HG03521 (cell line): ENCODE data around the gene RUNX3.

Experiments
- ATAC-seq: cut with Tn5 transposase; IDR thresholded peaks from one replicate; pipeline ENCODE4 v1.9.1; 2021; ENCODE audit warnings: mild to moderate bottlenecking, moderate library complexity; ENCODE audit not compliant: unreplicated experiment

RUNX3 gene

DNA sequence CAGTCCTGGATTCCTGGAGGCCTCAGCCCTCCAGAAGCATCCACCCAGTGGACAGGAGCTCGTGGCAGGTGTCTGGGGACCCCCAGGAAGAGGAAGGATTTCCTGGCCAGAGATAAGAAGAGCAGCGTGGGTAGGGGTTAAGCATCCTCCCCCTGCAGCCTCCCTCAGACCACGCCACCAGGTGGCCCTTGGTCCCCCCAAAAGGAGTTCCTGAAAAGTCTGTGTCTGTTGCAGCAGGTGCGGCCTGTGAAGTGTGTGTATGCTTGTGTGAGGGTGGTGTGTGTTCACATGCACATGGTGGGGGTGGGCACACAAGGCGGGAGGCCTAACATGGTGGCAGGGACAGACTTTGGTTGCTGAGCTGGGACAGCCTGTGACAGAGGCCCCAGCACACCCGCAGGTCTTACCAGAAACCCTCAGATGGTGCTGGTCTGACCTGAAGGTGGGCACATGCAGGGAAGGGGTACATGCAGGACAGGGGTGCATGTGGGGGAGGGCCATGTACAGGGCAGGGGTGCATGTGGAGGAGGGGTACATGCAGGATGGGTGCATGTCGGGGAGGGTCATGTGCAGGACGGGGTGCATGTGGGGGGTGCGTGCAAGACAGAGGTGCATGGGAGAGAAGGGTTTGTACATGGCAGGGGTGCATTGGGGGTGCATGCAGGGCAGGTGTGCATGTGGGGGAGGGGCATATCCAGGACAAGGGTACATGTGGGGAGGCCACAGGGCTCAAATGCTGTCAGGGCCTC is 18.2 kb upstream of the RUNX3 start:
- ATAC-seq: no peak

- ATAC-seq: peak; percentile 70
Measured at GRCh38 chr1:24946861-24947658, 17.0 kb upstream of the RUNX3 start.

DNA sequence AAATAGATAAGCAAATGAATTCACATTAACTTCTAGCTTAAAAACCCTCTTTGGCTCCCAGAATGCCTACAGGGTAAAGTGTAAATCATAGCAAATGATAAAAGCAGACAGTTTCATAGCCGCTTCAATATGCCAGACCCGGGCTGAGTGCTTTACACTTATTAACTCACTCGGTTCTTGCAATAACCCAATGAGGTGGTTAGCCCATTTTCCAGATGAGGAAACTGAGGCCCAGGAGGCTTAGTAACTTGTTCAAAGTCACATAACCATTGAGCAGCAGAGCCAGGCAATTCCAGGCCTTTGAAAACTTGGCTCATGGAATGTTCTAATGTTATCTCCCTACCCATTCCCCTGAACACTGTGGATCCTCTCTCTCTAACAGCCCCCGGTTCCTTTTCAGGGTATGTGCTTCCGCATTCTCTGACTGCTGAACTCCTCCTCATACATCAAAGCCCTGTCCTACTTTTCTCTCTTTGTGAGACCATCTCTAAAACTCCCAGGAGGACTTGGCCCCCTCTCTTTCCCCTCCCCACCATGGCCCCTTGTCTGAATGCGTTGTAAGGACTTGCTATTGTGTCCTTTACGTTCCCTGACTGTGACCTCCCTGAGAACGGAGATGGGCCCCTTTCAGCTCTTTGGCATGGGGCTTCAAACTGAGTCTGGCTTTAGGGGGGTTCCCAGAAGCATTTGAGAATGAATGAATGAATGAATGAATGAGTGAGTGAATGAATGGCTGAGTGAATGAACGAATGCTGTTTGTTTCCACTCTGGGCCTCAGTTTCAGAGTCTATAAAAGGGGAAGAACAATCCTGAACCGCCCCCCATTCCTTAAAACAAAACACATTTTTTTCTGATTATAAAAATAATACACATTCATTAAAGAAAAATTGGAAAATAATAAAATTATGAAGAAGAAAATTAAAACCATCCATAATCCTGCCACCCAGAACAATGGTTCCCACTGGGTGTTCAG is 15.6 kb upstream of the RUNX3 start:
- ATAC-seq: no peak

DNA sequence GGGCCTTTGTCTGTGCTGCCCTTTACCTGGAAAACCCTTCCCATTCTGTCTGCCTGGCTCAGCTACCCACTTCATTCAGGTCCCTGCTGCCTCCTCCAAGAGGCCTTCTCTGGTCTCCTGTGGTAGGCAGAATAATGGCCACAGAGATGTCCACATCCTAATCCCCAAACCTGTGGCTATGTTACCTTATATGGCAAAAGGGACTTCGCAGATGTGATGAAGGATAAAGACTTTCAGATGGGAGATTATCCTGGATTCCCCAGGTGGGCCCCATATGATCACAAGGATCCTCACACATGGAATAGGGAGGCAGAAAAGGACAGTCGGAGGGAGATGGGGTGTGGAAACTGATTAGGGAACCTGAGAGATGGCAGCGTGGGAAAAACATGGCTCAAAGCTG is 14.2 kb upstream of the RUNX3 start:
- no peak for ATAC-seq

DNA sequence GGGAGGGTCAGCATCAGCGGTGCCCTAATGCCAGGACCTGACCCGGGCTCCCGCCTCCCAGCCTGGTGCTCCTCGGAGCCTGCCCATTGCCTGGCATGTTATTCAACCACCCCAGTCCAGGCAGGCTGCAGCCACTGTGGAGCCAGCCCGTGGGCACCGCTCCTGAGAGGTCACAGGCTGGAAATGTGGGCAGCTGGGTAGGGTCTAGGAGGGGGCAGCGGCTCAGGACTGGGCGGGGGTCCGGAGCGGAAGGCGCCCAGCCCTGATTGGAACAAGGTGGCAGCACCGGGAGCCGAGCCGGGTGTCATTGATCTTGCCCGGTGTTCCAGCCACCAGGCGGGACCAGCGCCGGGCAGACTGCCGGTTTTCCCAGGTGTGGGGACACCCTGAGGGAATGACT is 12.7 kb upstream of the RUNX3 start:
- no peak for ATAC-seq

GRCh38 chr1:24941564-24941963 is 11.5 kb upstream of the RUNX3 start:
- no peak for ATAC-seq

DNA sequence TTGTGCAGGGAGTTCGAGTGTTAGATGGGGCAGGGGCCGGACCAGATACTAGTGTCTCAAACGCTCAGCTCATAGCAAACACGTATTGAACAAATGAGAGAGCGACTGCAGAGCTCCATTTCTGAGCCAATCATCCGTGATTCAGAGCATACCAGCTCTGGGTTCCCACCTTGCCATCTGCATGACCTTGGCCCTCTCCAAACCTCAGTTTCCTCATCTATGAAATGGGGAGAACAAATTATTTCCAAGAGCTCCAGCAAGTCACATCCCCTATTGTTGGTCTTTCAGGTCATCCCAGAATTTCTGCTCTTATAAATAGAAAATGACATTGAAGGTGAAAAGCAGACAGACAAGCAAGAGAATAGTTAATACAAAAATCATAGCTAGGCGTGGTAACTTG is 10.2 kb upstream of the RUNX3 start:
- no peak for ATAC-seq

- ATAC-seq: no peak
Measured at GRCh38 chr1:24939675-24940193, 9.7 kb upstream of the RUNX3 start.

DNA sequence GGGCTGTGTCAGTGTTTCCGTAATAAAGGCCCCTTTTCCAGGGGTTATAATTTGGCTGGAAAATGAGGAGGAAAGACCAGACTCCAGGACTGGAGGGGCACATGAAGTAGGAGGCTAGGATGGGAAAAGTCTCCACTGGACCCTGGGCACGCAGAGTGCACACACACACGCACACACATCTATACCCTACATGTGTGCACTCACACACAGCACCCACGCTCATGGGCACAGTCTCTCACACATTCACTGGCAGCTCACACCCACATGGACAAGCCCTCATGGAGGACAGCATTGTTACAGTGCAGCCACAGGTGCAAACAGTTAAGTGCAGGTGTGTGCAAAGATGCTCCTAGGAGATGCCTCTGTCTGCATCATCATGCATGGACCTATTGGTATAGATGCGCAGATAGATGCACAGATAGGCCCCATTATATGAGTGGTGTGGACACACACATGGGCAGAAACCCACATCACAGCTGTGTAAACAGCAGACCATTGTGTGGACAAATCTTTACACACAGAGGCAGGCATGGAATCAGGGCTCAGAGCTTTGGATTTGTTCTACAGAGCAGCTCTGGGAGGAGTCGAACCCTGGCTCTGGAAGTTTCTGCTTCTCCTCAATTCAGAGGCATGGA is 9.1 kb upstream of the RUNX3 start:
- no peak for ATAC-seq

DNA sequence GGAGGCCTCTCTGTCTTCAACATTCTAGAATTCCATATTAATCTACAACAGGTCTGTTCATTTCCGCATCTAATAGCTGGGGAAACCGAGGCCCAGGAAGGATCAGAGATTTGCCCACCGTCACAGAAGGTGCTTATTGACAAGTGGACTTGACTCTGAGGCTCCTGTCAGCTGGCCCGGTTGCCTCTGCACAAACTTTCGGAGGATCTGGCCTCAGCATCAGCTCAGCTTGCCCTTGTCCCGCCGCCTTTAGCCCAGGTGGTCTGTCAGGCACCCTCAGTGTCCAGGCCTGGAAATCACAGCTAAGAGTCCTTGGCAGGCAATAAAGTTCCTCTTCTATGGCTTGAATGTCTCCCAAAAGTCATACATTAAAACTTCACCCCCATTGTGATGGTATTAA is 8.2 kb upstream of the RUNX3 start:
- no peak for ATAC-seq

DNA sequence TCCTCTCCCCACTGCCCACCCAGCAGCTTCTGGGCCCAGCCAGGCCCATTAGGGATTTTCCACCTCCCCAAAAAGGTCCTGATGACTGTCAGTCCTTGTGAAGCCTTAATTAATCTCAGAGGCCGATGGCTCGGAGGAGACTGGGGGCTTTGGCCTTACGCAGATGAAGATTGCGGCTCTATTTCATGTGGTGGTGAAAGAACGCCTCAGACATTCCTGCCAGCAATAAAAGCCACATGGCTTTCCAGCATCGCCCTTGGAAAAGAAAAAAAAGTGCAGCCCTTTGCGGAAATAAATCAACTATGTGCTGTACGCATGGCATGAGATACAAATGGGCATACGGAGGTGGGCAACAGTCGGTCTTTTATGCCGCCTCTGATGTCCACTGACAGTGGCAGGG is 6.6 kb upstream of the RUNX3 start:
- ATAC-seq: no peak

DNA sequence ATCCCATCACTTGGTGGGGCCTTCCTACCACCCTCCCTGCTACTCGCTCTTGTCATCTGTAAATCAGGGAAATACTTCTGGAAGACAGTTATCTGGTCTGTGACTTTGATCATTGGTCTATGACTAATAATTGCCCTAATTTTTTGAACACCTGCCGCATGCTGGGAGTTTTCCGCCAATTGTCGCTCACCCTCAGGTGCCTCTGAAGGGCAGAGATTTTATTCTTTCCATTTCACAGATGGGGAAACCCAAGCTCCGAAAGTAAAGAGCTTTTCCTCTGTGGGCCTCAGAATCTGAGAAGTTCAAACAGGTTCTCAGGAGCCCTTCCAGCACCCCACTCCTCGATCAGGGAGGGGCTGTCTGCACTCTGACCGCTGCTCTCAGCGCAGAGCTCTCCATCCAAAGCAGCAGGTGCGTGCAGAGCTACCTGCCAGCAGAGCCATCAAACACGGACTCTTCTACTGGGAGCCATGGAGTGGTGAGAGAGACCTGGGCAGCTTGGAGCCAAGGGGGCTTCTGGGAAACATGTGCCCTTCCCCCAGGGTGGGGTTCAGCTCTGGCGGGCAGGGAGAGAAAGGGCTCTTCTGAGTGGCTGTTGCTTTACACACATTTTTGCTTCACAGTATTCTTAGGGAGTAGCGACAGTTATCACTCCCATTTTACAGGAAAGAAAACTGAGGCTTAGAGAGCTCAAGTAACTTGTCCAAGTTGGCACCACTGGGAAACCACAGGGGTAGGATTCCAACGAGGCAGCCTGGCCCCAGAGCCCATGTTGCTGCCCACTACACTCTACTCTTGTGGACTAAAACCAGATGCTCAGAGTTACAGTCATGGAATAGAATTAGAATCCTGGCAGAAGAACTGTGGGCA is 5.8 kb upstream of the RUNX3 start:
- no peak for ATAC-seq

- no peak for ATAC-seq
Measured at GRCh38 chr1:24935196-24935526, 5.1 kb upstream of the RUNX3 start.

- ATAC-seq: no peak
Measured at GRCh38 chr1:24934310-24935195, 4.5 kb upstream of the RUNX3 start.

- ATAC-seq: no peak
Measured at GRCh38 chr1:24933468-24933867, 3.4 kb upstream of the RUNX3 start.

GRCh38 chr1:24932725-24933294 is 2.7 kb upstream of the RUNX3 start:
- ATAC-seq: no peak

DNA sequence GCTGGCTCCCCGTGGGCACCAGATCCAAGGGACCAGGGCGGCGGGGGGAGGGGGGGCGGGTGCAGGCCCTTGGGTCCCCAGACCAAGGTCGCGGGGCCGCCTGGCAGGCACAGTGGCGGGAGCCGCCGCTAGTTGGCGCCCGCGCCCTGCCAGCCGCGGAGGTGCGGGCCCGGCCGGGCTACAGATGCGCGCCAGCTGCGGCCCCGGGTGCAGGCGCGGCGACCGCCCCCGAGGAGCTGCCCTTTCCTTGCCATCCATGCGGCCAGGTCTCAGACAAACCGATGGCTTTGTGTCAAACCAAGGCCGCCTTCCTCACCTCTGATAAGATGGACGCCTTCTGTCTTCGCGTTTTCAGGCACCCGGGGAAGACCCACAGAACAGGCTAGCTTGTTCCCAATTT is 2.2 kb upstream of the RUNX3 start:
- ATAC-seq: no peak

DNA sequence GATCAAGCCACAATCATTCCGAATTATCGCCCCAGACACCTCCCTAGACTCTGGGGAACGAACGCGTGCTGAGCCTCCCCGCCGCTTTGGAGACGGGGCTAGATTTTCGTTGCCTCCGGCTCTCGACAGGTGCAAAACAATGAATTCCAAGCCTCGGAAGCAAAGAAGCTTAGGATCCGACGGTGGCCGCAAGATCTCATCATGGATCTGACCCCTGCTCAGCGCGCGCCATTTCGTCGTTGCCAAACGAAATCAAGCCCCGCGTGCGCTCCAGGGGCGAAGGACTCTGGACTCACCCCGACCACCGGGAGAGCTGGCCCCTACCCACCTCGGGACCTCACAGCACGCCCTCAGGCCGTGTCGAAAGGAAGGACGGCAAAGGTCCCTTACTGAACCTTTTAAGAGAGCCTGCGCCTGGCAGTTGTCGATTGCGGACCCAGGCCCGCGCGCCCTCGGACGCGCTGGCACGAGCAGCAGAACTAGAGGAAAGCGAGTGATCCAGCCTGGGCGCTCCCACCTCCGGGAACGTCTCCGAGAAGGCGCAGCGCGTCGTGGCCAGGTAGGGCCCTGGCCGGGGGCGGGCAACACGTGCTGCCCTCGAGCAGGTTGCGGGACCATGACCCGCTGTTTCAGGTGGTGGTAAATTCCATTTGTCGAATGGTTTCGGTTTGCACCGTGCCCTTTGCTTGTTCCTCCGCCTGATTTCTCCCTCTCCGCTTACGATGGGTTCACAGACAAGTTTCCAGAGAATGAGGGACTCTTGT is 1.6 kb upstream of the RUNX3 start:
- ATAC-seq: no peak
